HFFc6 (cell line): Measurements from ENCODE around the gene OR51G2. TPM values are rescaled to one million over a fixed set of nuclear protein-coding genes. Genes with fewer than 3 reads are reported as not detected.

ENCODE experiments used
- DNase-seq: peaks from one replicate; pipeline ENCODE4 v3.0.0-alpha.2; 2018
- H3K27ac Mint-ChIP-seq: 2 replicates; pipeline ENCODE4 v1.8.0; 2020; ENCODE audit warnings: mild to moderate bottlenecking, mixed read lengths
- H3K27me3 Mint-ChIP-seq: 2 replicates; pipeline ENCODE4 v1.8.0; 2021; ENCODE audit warnings: mild to moderate bottlenecking, moderate library complexity, mixed read lengths; ENCODE audit not compliant: insufficient read depth
- H3K36me3 Mint-ChIP-seq: 2 replicates; pipeline ENCODE4 v1.8.0; 2021; ENCODE audit warnings: low read depth, mixed read lengths
- H3K4me1 Mint-ChIP-seq: 2 replicates; pipeline ENCODE4 v1.8.0; 2020; ENCODE audit warnings: low read depth, mixed read lengths
- H3K4me3 Mint-ChIP-seq: 2 replicates; pipeline ENCODE4 v1.8.0; 2020; ENCODE audit warnings: mild to moderate bottlenecking, moderate library complexity, mixed read lengths
- H3K9me3 Mint-ChIP-seq: 2 replicates; pipeline ENCODE4 v1.8.0; 2020; ENCODE audit warnings: mild to moderate bottlenecking, mixed read lengths
- total RNA-seq, 6 experiments: library from RNA; stranded (reverse); fragmentation: NEBNext Ultra II Directional; extraction: Animal tissue kit (Norgen Biotek cat#: 25700); gene quantifications; 2 replicates in 1 of 6; 3 replicates in 5 of 6; pipeline ENCODE4 v1.2.3, GENCODE V29; 2021
- TF ChIP-seq, protein P1 (sequence below): fragments of 200-600 bp; sonication (generic); IDR thresholded peaks from 2 replicates; pipeline ENCODE4 v1.5.0; 2021; ENCODE audit warnings: antibody characterized with exemption, mild to moderate bottlenecking

The OR51G2 gene
- total RNA-seq, 6 experiments from 2014 or later, result not detected

DNA sequence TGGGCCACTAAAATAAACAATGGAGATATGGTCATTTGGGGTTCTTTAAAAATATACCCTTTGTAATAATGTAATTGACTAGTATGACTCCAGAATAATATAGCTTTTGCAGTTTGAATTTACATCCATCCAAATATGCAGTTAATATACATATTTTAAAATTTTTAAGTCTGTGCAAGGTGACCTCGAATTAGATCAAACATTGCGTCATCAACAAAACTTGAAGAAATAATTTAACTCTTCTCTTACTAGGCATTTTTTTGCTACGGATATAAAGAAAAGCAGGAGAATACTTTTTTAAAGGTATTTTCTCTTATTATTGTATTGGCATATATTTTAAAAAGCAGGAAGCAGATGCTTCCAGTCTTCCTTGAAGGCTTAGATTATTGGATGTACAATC is 17.6 kb upstream of the OR51G2 start:
- Mint-ChIP-seq H3K36me3 (no peaks in the 10 kb centered on the region), H3K27ac (no peak overlapping the region), H3K27me3 (no peaks in the 10 kb centered on the region), H3K9me3 (peaks cover 22% of the 10 kb centered on the region), H3K4me3 (no peak overlapping the region), H3K4me1 (no peaks in the 10 kb centered on the region)
- TF ChIP-seq, protein P1, sequence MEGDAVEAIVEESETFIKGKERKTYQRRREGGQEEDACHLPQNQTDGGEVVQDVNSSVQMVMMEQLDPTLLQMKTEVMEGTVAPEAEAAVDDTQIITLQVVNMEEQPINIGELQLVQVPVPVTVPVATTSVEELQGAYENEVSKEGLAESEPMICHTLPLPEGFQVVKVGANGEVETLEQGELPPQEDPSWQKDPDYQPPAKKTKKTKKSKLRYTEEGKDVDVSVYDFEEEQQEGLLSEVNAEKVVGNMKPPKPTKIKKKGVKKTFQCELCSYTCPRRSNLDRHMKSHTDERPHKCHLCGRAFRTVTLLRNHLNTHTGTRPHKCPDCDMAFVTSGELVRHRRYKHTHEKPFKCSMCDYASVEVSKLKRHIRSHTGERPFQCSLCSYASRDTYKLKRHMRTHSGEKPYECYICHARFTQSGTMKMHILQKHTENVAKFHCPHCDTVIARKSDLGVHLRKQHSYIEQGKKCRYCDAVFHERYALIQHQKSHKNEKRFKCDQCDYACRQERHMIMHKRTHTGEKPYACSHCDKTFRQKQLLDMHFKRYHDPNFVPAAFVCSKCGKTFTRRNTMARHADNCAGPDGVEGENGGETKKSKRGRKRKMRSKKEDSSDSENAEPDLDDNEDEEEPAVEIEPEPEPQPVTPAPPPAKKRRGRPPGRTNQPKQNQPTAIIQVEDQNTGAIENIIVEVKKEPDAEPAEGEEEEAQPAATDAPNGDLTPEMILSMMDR, result no peak
- DNase-seq, result no peak

DNA sequence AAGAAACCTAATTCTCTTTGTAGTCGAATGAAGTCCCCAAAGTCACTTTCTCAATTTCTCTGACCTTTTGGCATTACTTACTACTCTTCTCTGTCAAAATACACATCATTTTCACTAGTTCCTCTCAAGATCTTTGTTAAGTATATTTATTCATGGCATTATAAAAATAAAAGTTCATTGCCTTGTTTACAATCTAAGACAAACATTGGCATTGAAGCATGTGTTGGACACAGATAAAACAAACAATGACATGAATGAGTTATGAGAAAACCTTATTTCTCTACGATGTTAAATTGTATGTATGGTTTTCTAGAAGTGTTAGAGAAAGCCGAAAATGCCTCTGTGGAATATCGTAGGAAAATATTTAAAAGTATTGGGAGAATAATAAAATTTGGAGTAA is 13.6 kb upstream of the OR51G2 start:
- TF ChIP-seq, protein P1, result no peak
- no peak for DNase-seq
- Mint-ChIP-seq H3K4me3 (no peak overlapping the region), H3K36me3 (no peaks in the 10 kb centered on the region), H3K4me1 (no peaks in the 10 kb centered on the region), H3K27ac (no peak overlapping the region), H3K9me3 (peaks cover 21% of the 10 kb centered on the region), H3K27me3 (no peaks in the 10 kb centered on the region)

DNA sequence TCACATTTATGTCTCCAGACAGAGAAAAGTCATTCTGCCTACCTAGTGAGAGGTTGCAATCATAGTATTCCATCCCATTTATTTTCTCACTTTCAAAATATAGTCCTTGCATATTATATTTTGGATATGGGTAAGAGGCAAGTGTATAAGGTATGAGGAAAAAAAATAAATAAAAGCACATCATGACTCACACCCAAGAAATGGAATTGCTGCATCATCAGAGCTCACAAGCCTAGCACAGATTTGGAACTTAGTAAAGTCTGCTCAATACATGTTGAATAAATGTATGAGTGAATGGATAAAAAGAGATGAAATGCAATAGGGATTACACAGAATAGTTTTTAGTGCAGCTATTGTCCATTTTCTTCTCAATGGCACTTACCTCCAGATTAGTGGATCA is 7.5 kb upstream of the OR51G2 start:
- H3K27ac Mint-ChIP-seq, result no peak overlapping the region
- H3K4me1 Mint-ChIP-seq, result no peaks in the 10 kb centered on the region
- H3K9me3 Mint-ChIP-seq, result peaks cover 52% of the 10 kb centered on the region
- no peak for DNase-seq
- TF ChIP-seq, protein P1, result no peak
- no peaks in the 10 kb centered on the region for H3K27me3 Mint-ChIP-seq
- H3K36me3 Mint-ChIP-seq, result peaks cover 6% of the 10 kb centered on the region
- no peak overlapping the region for H3K4me3 Mint-ChIP-seq

DNA sequence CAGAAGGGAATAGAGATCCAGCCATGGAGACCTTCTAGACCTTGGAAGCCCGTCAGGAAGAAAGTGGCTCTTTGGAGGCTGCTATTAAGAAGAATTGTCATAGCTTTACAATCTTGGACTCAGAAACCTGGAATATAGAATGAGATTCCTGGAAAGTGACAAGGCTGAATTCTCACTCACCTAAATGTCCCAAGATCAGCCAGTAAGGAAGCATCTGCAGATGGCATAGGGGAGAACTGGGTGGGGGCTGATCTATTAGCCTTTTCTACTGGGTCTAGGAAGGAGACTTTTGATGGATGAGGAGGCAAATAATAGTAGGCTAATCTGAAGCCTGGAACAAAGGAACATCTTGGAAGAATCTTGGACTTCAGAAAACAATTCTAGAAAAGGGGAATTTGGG is 5.1 kb upstream of the OR51G2 start, which contains the start of gene OR51G1:
TSS of gene OR51G1 (minus strand) at position 101 of the 400 bp plus-strand sequence. CDS start at position 101, 0 bp downstream.
- peaks cover 6% of the 10 kb centered on the region for H3K36me3 Mint-ChIP-seq
- TF ChIP-seq, protein P1, result no peak
- H3K9me3 Mint-ChIP-seq, result peaks cover 58% of the 10 kb centered on the region
- DNase-seq, result no peak
- H3K4me1 Mint-ChIP-seq, result no peaks in the 10 kb centered on the region
- no peak within 1 kb of the TSS for H3K27ac Mint-ChIP-seq
- no peaks in the 10 kb centered on the region for H3K27me3 Mint-ChIP-seq
- no peak within 1 kb of the TSS for H3K4me3 Mint-ChIP-seq

DNA sequence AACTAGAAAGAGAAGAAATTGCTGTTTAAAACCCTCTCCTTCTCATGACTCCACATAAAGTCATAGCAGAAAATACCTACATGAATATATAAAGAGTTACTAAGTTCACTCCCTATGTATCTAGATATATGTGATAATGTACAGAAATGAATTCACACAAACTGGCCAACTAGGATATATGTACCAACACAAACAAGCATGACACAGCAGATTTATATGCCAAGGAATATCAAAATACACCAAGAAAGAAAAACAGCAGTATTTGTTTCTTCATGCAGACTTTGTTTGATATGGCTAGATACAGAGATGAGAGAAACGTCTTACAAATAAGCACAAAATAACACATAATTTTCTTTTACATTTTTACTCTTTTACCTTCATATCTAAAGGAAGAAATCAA is 3.2 kb upstream of the OR51G2 start:
- no peak overlapping the region for H3K27ac Mint-ChIP-seq
- no peak for DNase-seq
- no peak overlapping the region for H3K4me3 Mint-ChIP-seq
- H3K27me3 Mint-ChIP-seq, result no peaks in the 10 kb centered on the region
- peaks cover 6% of the 10 kb centered on the region for H3K36me3 Mint-ChIP-seq
- no peaks in the 10 kb centered on the region for H3K4me1 Mint-ChIP-seq
- H3K9me3 Mint-ChIP-seq, result peaks cover 58% of the 10 kb centered on the region
- TF ChIP-seq, protein P1, result no peak

DNA sequence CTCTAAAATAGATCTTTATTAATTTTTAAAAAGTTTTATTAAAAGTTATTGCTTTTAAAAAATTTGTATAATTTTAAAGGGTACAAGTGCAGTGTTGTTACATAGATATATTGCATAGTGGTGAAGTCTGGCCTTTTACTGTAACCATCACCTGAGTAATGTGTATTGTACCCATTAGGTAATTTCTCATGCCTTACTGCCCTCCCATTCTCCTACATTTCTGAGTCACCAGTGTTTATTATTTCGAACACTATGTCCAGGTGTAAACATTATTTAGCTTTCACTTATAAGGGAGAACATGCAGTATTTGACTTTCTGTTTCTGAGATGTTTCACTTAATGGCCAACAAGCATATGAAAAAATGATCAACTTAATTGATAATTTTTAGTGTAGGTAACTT is 2.6 kb upstream of the OR51G2 start:
- TF ChIP-seq, protein P1, result no peak
- Mint-ChIP-seq H3K27ac (no peak overlapping the region), H3K4me1 (no peaks in the 10 kb centered on the region), H3K27me3 (no peaks in the 10 kb centered on the region), H3K9me3 (peaks cover 55% of the 10 kb centered on the region), H3K36me3 (peaks cover 6% of the 10 kb centered on the region), H3K4me3 (no peak overlapping the region)
- DNase-seq, result no peak
